ENCODE results near the gene SKAP1. TPM values are rescaled to one million over a fixed set of nuclear protein-coding genes. Genes with fewer than 3 reads are reported as not detected.
A peak's percentile ranks its signal among the peaks of the same experiment; 100 is the strongest.
"Not testable (repeated sequence)": the region's sequence is repeated elsewhere in the genome, so short reads cannot be mapped to it uniquely, and the experiment has no call there.

Gene SKAP1
- total RNA-seq, 2 experiments from 2014 or later, result 75.5 to 91.4 TPM

GRCh38 chr17:48426761-48427500, 3.1 kb downstream of the SKAP1 start:
- ATAC-seq (no peak), DNase-seq (no peak)
- peak overlapping the region; percentile 86 for H3K27ac Mint-ChIP-seq
- H3K9me3 Mint-ChIP-seq (ENCODE audit: low read depth), result no peaks in the 10 kb centered on the region
- no peaks in the 10 kb centered on the region for H3K27me3 Mint-ChIP-seq
- CTCF ChIA-PET, result interaction anchor here (3.8 kb wide), 1 partner anchor 13 kb away, joined by 26 read pairs; no protein-coding TSS in a partner anchor
- H3K4me1 Mint-ChIP-seq, result peaks cover 57% of the 10 kb centered on the region
- peaks cover 37% of the 10 kb centered on the region for H3K36me3 Mint-ChIP-seq
- peak overlapping the region; percentile 82 for H3K4me3 Mint-ChIP-seq

DNA sequence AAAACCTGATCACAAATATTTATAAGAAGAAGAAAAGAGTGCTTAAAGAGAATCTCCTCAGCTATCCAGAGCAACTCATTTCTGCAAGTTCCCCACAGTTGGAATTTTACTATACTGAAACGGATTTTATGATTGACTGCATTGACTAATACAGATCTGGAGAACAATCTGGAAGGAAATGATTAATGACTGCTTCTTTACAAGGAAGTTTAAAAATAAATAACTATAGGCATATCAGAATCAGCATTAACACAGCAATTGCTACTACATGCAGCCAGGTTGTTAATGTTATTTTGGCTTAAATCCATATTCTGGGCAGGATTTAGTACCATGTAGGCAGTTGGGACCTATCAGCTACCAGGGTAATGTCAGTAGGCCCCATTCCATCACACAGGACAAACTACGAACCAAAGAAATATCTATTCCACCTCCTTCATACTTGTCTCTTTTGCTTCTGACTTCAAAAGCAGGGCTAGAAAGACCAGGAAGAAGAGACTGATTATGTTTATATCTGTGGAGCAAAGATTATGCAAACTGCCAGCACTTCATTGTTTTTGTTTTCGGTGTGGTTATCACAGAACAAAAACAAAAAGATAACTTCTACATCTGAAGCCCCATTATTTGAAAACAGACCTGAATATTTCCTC, 3.9 kb downstream of the SKAP1 start:
- CTCF ChIA-PET, result interaction anchor here (0.9 to 3.8 kb wide), 2 partner anchors 14 to 74 kb away, joined by 4 to 26 read pairs; no protein-coding TSS in a partner anchor
- H3K4me3 Mint-ChIP-seq, result peak overlapping the region; percentile 82
- no peaks in the 10 kb centered on the region for H3K9me3 Mint-ChIP-seq (ENCODE audit: low read depth)
- DNase-seq (no peak), ATAC-seq (no peak)
- H3K27me3 Mint-ChIP-seq, result no peaks in the 10 kb centered on the region
- peaks cover 42% of the 10 kb centered on the region for H3K36me3 Mint-ChIP-seq
- peak overlapping the region; percentile 86 for H3K27ac Mint-ChIP-seq
- H3K4me1 Mint-ChIP-seq, result peaks cover 52% of the 10 kb centered on the region

DNA sequence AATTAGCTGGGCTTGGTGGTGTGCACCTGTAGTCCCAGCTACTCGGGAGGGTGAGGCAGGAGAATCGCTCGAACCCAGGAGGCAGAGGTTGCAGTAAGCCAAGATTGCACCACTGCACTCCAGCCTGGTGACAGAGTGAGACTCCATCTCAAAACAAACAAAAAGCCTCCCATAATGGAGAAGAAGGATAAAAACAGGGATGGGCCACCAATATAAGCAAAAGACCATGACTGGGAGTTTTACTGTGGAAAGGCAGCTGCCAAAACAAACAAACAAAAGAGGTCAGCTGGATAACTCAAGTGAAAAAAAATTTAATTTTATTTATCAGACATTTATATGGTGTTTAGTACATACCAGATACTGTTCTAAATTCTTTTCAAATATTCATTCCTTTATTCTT, 8.0 kb downstream of the SKAP1 start:
- peaks cover 57% of the 10 kb centered on the region for H3K4me1 Mint-ChIP-seq
- H3K27me3 Mint-ChIP-seq; DNase-seq; H3K27ac Mint-ChIP-seq; ATAC-seq; H3K4me3 Mint-ChIP-seq; H3K9me3 Mint-ChIP-seq (ENCODE audit: low read depth): not testable (repeated sequence)
- CTCF ChIA-PET, result interaction anchor here (1.6 kb wide), 2 partner anchors 14 to 70 kb away, joined by 3 to 4 read pairs; no protein-coding TSS in a partner anchor
- peaks cover 26% of the 10 kb centered on the region for H3K36me3 Mint-ChIP-seq

DNA sequence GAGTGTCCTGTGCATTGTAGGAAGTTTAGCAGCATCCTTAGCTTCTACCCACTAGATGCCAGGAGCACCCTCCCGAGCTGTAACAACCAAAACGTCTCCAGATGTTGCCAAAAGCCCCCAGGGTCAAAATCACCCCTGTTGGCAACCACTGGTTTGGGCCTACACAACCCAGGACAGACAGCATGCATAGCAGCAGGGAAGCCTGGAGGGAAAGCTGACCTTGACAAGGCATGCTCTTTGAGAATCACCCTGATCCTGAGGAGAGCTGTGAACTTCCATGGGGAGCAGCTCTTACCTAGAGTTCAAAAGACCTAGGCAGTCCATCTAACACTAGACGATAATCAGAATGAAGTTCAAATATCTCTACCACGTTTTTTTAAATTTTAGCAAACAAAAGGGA, 9.2 kb downstream of the SKAP1 start:
- Mint-ChIP-seq H3K27ac (no peak overlapping the region), H3K27me3 (no peaks in the 10 kb centered on the region), H3K36me3 (peaks cover 18% of the 10 kb centered on the region), H3K9me3 (ENCODE audit: low read depth) (no peaks in the 10 kb centered on the region), H3K4me3 (no peak overlapping the region), H3K4me1 (peaks cover 55% of the 10 kb centered on the region)
- DNase-seq, result no peak
- no peak for ATAC-seq
- CTCF ChIA-PET, result interaction anchor here (1.6 kb wide), 2 partner anchors 13 to 71 kb away, joined by 3 to 4 read pairs; no protein-coding TSS in a partner anchor

GRCh38 chr17:48416971-48417370, 13.0 kb downstream of the SKAP1 start:
- no peak for DNase-seq
- Mint-ChIP-seq H3K4me3 (peak overlapping the region; percentile 21), H3K27me3 (no peaks in the 10 kb centered on the region), H3K27ac (peak overlapping the region; percentile 58), H3K9me3 (ENCODE audit: low read depth) (no peaks in the 10 kb centered on the region), H3K4me1 (peaks cover 72% of the 10 kb centered on the region), H3K36me3 (peaks cover 28% of the 10 kb centered on the region)
- CTCF ChIA-PET, result interaction anchor here (0.6 to 1.5 kb wide), 3 partner anchors 8 to 65 kb away, joined by 3 to 4 read pairs (median 3); no protein-coding TSS in a partner anchor
- ATAC-seq, result peak; percentile 15

DNA sequence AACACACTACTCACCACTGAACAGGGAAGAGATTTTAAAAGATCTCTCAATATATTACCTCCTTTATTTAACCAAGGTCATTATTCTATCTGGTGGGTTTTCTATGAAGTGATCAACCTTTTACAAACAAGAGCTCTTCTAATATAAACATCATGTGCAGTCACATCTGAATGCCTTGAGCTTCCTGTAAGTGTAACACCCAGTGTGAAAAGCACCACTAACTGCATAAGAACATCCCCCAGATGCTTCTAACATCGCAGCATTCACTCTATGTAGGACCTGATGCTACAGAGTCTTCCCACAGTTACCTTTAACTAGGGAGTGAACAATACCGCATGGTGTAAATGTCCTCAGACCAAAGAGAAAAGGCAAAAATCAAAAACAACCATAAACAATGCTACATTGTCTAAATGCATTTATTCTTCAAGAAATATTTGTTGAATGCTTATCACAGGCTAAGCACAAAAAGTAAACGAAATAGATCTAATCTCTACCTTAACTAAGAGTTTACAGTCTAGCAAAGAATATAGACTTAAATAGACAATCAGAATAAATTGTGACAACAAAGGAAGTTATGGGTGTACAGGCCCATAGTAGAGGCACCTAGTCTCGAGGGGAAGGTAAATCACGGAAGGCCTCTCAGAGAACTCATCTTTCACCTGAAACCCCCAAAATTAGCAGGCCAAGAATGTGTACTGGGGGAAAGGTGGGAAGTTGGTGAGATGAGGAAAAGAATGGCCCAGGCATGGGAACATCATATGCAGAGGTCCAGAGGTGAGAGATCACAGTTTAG, 16.2 kb downstream of the SKAP1 start:
- Mint-ChIP-seq H3K27me3 (no peaks in the 10 kb centered on the region), H3K9me3 (ENCODE audit: low read depth) (no peaks in the 10 kb centered on the region), H3K27ac (peak overlapping the region; percentile 69), H3K36me3 (peaks cover 43% of the 10 kb centered on the region), H3K4me1 (peaks cover 69% of the 10 kb centered on the region), H3K4me3 (peak overlapping the region; percentile 13)
- ATAC-seq, result peak; percentile 62
- DNase-seq, result no peak
- CTCF ChIA-PET, result interaction anchor here (0.6 to 2.0 kb wide), 7 partner anchors 15 to 62 kb away, joined by 3 to 7 read pairs (median 4); no protein-coding TSS in a partner anchor

- H3K27me3 Mint-ChIP-seq, result no peaks in the 10 kb centered on the region
- peaks cover 66% of the 10 kb centered on the region for H3K4me1 Mint-ChIP-seq
- H3K36me3 Mint-ChIP-seq, result peaks cover 45% of the 10 kb centered on the region
- no peak overlapping the region for H3K4me3 Mint-ChIP-seq
- H3K27ac Mint-ChIP-seq, result peak overlapping the region; percentile 76
- ATAC-seq, result peak; percentile 63
- no peaks in the 10 kb centered on the region for H3K9me3 Mint-ChIP-seq (ENCODE audit: low read depth)
- DNase-seq, result no peak
- CTCF ChIA-PET, result interaction anchor here (1.0 to 2.0 kb wide), 8 partner anchors 11 to 61 kb away, joined by 3 to 7 read pairs (median 4); no protein-coding TSS in a partner anchor
These were observed 17.2 kb downstream of the SKAP1 start for GRCh38 chr17:48412841-48413240.

GRCh38 chr17:48410821-48411220, 19.2 kb downstream of the SKAP1 start:
- H3K4me1 Mint-ChIP-seq, result peaks cover 61% of the 10 kb centered on the region

GRCh38 chr17:48409607-48410006, 20.4 kb downstream of the SKAP1 start:
- no peak for ATAC-seq
- DNase-seq, result no peak
- no peaks in the 10 kb centered on the region for H3K27me3 Mint-ChIP-seq
- H3K4me1 Mint-ChIP-seq, result peaks cover 52% of the 10 kb centered on the region
- no peaks in the 10 kb centered on the region for H3K9me3 Mint-ChIP-seq (ENCODE audit: low read depth)
- H3K36me3 Mint-ChIP-seq, result peaks cover 55% of the 10 kb centered on the region
- H3K27ac Mint-ChIP-seq, result no peak overlapping the region
- no peak overlapping the region for H3K4me3 Mint-ChIP-seq
- CTCF ChIA-PET, result interaction anchor here (1.0 to 1.6 kb wide), 4 partner anchors 9 to 184 kb away, joined by 3 to 4 read pairs (median 3); no protein-coding TSS in a partner anchor

More at GRCh38 chr17:48410821-48411220, 19.2 kb downstream of the SKAP1 start:
- H3K27me3 Mint-ChIP-seq; H3K4me3 Mint-ChIP-seq; H3K27ac Mint-ChIP-seq; H3K9me3 Mint-ChIP-seq (ENCODE audit: low read depth); ATAC-seq; DNase-seq: not testable (repeated sequence)
- H3K36me3 Mint-ChIP-seq, result peaks cover 53% of the 10 kb centered on the region
- CTCF ChIA-PET, result interaction anchor here (0.6 to 1.6 kb wide), 3 partner anchors 36 to 874 kb away, joined by 3 read pairs; no protein-coding TSS in a partner anchor

DNA sequence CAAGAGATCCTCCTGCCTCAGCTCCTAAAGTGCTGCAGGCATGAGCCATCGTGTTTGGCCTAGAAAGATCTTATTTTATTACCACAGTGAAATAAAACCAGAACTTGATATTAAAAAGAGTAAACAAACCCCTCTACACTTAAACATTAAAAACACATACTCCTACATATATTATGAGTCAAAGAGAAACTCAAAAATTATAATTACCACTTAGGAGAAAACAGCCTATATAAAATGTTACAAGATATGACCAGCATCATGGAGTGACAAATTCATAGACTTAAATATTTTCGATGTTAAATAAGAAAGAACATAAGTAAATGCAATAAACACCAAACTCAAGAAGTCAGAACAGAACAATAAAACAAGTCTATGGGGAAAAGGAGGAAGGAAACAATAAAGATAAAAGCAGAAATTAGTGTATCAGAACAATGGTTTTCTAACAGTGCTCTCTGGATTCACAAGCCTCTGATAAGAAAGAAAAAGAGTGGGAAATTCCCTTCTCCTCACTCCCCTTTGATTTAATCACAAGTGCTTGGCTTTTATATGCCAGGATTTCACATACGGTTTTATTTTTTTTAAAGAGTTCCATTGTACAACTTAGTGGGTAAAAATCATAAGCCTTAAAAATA, 23.0 kb downstream of the SKAP1 start:
- H3K36me3 Mint-ChIP-seq, result peaks cover 54% of the 10 kb centered on the region
- DNase-seq, result no peak
- peak overlapping the region; percentile 66 for H3K27ac Mint-ChIP-seq
- ATAC-seq, result no peak
- H3K4me1 Mint-ChIP-seq, result peaks cover 34% of the 10 kb centered on the region
- no peaks in the 10 kb centered on the region for H3K27me3 Mint-ChIP-seq
- CTCF ChIA-PET, result interaction anchor here (1.5 kb wide), 1 partner anchor 8 kb away, joined by 4 read pairs; no protein-coding TSS in a partner anchor
- H3K4me3 Mint-ChIP-seq, result no peak overlapping the region
- no peaks in the 10 kb centered on the region for H3K9me3 Mint-ChIP-seq (ENCODE audit: low read depth)

DNA sequence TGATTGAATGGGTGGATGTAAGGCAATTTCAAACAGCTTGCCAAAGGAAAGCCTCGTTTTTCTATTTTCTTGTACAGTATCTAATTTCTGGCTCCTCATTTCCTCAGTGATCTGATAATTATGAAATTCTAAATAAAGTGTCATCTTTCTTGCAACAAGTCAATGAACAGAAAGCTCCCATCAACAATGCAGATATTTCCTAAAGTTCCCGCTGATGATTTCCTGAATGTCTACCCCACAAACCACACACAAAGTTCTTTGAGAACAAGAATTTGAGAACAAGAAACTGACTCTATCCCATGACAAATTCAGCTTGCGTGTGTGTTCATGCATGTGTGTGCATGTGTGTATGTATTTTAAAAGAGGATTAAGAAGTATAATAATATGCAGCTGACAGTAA, 35.2 kb downstream of the SKAP1 start:
- CTCF ChIA-PET, result no interaction called here
- Mint-ChIP-seq H3K4me3 (no peak overlapping the region), H3K4me1 (peaks cover 14% of the 10 kb centered on the region)

GRCh38 chr17:48393283-48393682, 36.7 kb downstream of the SKAP1 start:
- peaks cover 45% of the 10 kb centered on the region for H3K36me3 Mint-ChIP-seq
- DNase-seq, result no peak
- H3K27ac Mint-ChIP-seq, result no peak overlapping the region

More for the DNA sequence above, 35.2 kb downstream of the SKAP1 start:
- DNase-seq (no peak), ATAC-seq (no peak)
- Mint-ChIP-seq H3K36me3 (peaks cover 48% of the 10 kb centered on the region), H3K9me3 (ENCODE audit: low read depth) (no peaks in the 10 kb centered on the region), H3K27ac (no peak overlapping the region), H3K27me3 (no peaks in the 10 kb centered on the region)

More at GRCh38 chr17:48393283-48393682, 36.7 kb downstream of the SKAP1 start:
- no peak for ATAC-seq
- Mint-ChIP-seq H3K4me1 (peaks cover 14% of the 10 kb centered on the region), H3K9me3 (ENCODE audit: low read depth) (no peaks in the 10 kb centered on the region), H3K27me3 (no peaks in the 10 kb centered on the region), H3K4me3 (no peak overlapping the region)
- CTCF ChIA-PET, result interaction anchor here (0.7 to 0.8 kb wide), 2 partner anchors 8 to 11 kb away, joined by 3 to 4 read pairs; no protein-coding TSS in a partner anchor
